OCI-LY3 (cell line): ENCODE results near the gene CXCL10.

ENCODE experiments used
- H2AFZ ChIP-seq: fragments of 200-600, 300-600 bp; shearing (Covaris generic); 2 replicates; pipeline ENCODE4 v1.6.0; 2014; ENCODE audit warnings: antibody characterized with exemption, low read depth, low read length
- H3K27ac ChIP-seq: fragments of 200-600, 300-600 bp; sonication (generic); 2 replicates; pipeline ENCODE4 v1.5.1; 2014; ENCODE audit warnings: mild to moderate bottlenecking, low read length, moderate library complexity, mixed read lengths
- H3K27me3 ChIP-seq: fragments of 200-600, 300-600 bp; sonication (generic); 2 replicates; pipeline ENCODE4 v1.6.1; 2014; ENCODE audit warnings: low read depth, low read length, mixed read lengths
- H3K36me3 ChIP-seq: fragments of 200-600, 300-600 bp; sonication (generic); replicated peaks from 2 replicates; pipeline ENCODE3; 2014; ENCODE audit warnings: low read depth, low read length, mixed read lengths
- H3K4me1 ChIP-seq: fragments of 300-600, 200-600 bp; sonication (generic); 2 replicates; pipeline ENCODE4 v1.6.1; 2014; ENCODE audit warnings: low read length, mixed read lengths
- H3K4me2 ChIP-seq: fragments of 200-600, 300-600 bp; sonication (generic); 2 replicates; pipeline ENCODE4 v1.6.1; 2014; ENCODE audit warnings: low read length, mixed read lengths
- H3K4me3 ChIP-seq: fragments of 300-600, 200-600 bp; sonication (generic); 2 replicates; pipeline ENCODE4 v1.5.1; 2014; ENCODE audit warnings: antibody characterized with exemption, mild to moderate bottlenecking, low read length, moderate library complexity
- H3K79me2 ChIP-seq: fragments of 300-600, 200-600 bp; shearing (Covaris generic); 2 replicates; pipeline ENCODE4 v1.6.1; 2014; ENCODE audit warnings: mild to moderate bottlenecking, low read length, mixed read lengths
- H3K9ac ChIP-seq: fragments of 300-600, 200-600 bp; shearing (Covaris generic); 2 replicates; pipeline ENCODE4 v1.6.0; 2014; ENCODE audit warnings: mild to moderate bottlenecking, low read length, moderate library complexity
- H3K9me3 ChIP-seq: fragments of 200-600, 300-600 bp; shearing (Covaris generic); 2 replicates; pipeline ENCODE4 v1.6.1; 2014; ENCODE audit warnings: low read length, mixed read lengths; ENCODE audit not compliant: insufficient read depth
- H4K20me1 ChIP-seq: fragments of 200-600, 300-600 bp; sonication (generic); 2 replicates; pipeline ENCODE4 v1.6.1; 2016; ENCODE audit warnings: low read length, mixed read lengths; ENCODE audit not compliant: insufficient read depth
- EZH2phosphoT487 ChIP-seq: fragments of 200-600 bp; shearing (Covaris generic); IDR thresholded peaks from 2 replicates; pipeline ENCODE4 v1.6.1; 2018; ENCODE audit warnings: antibody characterized with exemption, mixed run types, low read depth
- TF ChIP-seq, protein P1 (sequence below): fragments of 200-600, 300-600 bp; sonication (generic); IDR thresholded peaks from 2 replicates; pipeline ENCODE4 v1.5.1; 2014; ENCODE audit warnings: antibody characterized with exemption, low read length, low read depth

The CXCL10 gene

DNA sequence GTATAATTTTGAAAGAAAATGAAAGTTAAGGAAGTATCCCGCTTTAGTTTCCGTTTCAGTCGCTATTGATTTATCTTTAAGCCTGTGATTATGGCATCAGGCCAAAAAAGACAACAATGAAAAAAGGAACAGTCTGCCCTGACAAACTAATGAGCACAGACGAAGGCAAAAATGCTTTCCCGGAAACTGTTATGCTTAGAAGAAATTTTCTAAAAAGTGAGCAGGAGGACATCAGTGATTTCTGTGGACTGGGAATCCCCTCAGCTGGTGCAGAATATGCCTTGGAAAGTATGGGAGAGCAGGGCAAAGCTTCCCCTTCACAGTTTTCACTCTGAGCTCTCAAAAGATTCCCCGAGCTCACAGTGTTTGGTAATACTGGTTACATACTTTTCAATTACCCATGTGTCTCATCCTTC is 5.1 kb upstream of the CXCL10 start:
- Histone ChIP-seq H3K27me3 (no peaks in the 10 kb centered on the region), H3K9me3 (no peaks in the 10 kb centered on the region), H3K36me3 (no peaks in the 10 kb centered on the region), H4K20me1 (no peaks in the 10 kb centered on the region), H3K4me2 (peak overlapping the region; percentile 79), H3K27ac (peak overlapping the region; percentile 45), H3K4me1 (peaks cover 42% of the 10 kb centered on the region), H3K79me2 (0 out of 2 replicates have a peak, but pooled peaks cover under 1% of the 10 kb centered on the region), H3K4me3 (peak overlapping the region; percentile 57), H3K9ac (peak overlapping the region; percentile 63), H2AFZ (peak overlapping the region; percentile 95)
- TF ChIP-seq, protein P1, sequence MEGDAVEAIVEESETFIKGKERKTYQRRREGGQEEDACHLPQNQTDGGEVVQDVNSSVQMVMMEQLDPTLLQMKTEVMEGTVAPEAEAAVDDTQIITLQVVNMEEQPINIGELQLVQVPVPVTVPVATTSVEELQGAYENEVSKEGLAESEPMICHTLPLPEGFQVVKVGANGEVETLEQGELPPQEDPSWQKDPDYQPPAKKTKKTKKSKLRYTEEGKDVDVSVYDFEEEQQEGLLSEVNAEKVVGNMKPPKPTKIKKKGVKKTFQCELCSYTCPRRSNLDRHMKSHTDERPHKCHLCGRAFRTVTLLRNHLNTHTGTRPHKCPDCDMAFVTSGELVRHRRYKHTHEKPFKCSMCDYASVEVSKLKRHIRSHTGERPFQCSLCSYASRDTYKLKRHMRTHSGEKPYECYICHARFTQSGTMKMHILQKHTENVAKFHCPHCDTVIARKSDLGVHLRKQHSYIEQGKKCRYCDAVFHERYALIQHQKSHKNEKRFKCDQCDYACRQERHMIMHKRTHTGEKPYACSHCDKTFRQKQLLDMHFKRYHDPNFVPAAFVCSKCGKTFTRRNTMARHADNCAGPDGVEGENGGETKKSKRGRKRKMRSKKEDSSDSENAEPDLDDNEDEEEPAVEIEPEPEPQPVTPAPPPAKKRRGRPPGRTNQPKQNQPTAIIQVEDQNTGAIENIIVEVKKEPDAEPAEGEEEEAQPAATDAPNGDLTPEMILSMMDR: no peak
- TF ChIP-seq EZH2phosphoT487: no peak

DNA sequence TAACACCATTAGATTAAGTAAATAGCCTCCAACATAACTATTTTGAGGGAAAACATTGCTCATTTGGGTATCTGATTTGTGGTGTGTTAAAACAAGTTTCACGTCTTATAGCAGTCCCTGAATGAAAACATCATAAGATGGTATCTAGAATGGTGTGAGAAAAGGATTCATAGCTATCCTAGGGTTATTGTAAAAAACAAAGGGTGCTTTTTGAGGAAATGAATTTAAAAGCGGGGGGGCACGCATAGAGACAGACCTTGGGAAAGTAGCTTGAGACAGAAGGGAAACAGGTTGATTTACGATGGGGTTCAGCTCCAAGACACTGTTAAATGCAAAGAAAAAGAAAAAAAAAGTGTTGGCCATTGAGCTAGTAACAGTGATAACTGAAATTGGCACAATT is 768 bp upstream of the CXCL10 start:
- peaks cover 21% of the 10 kb centered on the region for H3K79me2 ChIP-seq
- no peak for TF ChIP-seq EZH2phosphoT487
- TF ChIP-seq, protein P1: no peak
- H3K4me2 ChIP-seq: peak overlapping the region; percentile 65
- H3K9ac ChIP-seq: peak overlapping the region; percentile 77
- no peaks in the 10 kb centered on the region for H4K20me1 ChIP-seq
- H2AFZ ChIP-seq: peak overlapping the region; percentile 4; the same call in 1 of the 2 replicates
- H3K4me1 ChIP-seq: peaks cover 74% of the 10 kb centered on the region
- H3K27me3 ChIP-seq: no peaks in the 10 kb centered on the region
- peaks cover 19% of the 10 kb centered on the region for H3K36me3 ChIP-seq
- H3K9me3 ChIP-seq: no peaks in the 10 kb centered on the region
- H3K4me3 ChIP-seq: peak overlapping the region; percentile 72
- peak overlapping the region; percentile 93 for H3K27ac ChIP-seq

DNA sequence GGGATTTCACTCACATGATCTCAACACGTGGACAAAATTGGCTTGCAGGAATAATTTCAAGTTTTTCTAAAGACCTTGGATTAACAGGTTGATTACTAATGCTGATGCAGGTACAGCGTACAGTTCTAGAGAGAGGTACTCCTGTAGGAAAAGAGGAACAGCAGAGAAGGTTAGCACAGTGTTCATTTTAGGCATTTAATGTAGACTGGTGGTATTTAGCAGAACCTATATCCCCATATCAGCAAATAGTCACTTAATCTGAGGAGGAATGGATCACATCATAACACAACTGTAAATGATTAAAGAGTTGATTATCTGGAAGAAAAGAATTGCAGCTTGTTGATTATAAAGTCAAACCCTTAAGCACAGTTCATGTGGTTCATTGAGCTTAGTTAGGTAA is 620 bp downstream of the CXCL10 start:
- H3K9me3 ChIP-seq: no peaks in the 10 kb centered on the region
- no peaks in the 10 kb centered on the region for H3K27me3 ChIP-seq
- peak overlapping the region; percentile 72 for H3K4me3 ChIP-seq
- H3K4me1 ChIP-seq: peaks cover 75% of the 10 kb centered on the region
- H3K9ac ChIP-seq: peak overlapping the region; percentile 77
- H3K36me3 ChIP-seq: peaks cover 19% of the 10 kb centered on the region
- no peak overlapping the region for H2AFZ ChIP-seq
- no peaks in the 10 kb centered on the region for H4K20me1 ChIP-seq
- H3K27ac ChIP-seq: peak overlapping the region; percentile 93
- TF ChIP-seq, protein P1: no peak
- no peak for TF ChIP-seq EZH2phosphoT487
- peaks cover 21% of the 10 kb centered on the region for H3K79me2 ChIP-seq
- peak overlapping the region; percentile 65 for H3K4me2 ChIP-seq

DNA sequence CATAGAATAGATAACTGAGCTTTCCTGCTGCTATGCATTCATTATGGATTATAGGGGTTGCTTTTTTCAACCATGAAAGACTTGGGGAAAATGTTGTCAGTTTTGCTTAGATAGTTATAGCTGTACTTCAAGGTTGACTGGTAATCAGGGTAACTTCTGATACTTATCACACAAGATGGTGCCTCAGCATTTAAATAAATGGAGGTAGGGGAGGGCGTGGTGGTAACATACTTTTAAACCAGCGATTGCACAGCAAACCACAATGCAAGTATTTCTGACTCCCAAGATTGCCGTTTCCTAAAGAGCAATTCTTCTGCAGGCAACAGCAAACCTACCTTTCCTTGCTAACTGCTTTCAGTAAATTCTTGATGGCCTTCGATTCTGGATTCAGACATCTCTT is 1.3 kb downstream of the CXCL10 start:
- H3K4me1 ChIP-seq: peaks cover 81% of the 10 kb centered on the region
- H2AFZ ChIP-seq: peak overlapping the region; percentile 29; the same call in 1 of the 2 replicates
- TF ChIP-seq, protein P1: no peak
- no peak for TF ChIP-seq EZH2phosphoT487
- peaks cover 21% of the 10 kb centered on the region for H3K79me2 ChIP-seq
- peaks cover 19% of the 10 kb centered on the region for H3K36me3 ChIP-seq
- no peaks in the 10 kb centered on the region for H4K20me1 ChIP-seq
- peak overlapping the region; percentile 65 for H3K4me2 ChIP-seq
- H3K4me3 ChIP-seq: peak overlapping the region; percentile 72
- H3K27ac ChIP-seq: peak overlapping the region; percentile 93
- no peaks in the 10 kb centered on the region for H3K27me3 ChIP-seq
- no peaks in the 10 kb centered on the region for H3K9me3 ChIP-seq
- H3K9ac ChIP-seq: peak overlapping the region; percentile 77
